HepG2 (cell line): ENCODE results near the gene ADARB1.

Experiments
- ASH2L ChIP-seq: fragments of 300-600, 200-600 bp; sonication (generic); IDR thresholded peaks from 2 replicates; pipeline ENCODE4 v1.7.0; 2017; ENCODE audit warnings: low read depth, mild to moderate bottlenecking, moderate library complexity, mixed read lengths, low read length; ENCODE audit not compliant: insufficient read length
- CTCF ChIP-seq: sonication (generic); formaldehyde crosslinking; IDR thresholded peaks from 2 replicates; pipeline ENCODE4 v1.5.0; 2020; ENCODE audit warnings: mild to moderate bottlenecking, missing genetic modification reagents, moderate library complexity
- HDAC2 ChIP-seq: sonication (generic); formaldehyde crosslinking; IDR thresholded peaks from 2 replicates; pipeline ENCODE4 v1.4.0; 2020; ENCODE audit warnings: missing genetic modification reagents
- HOMEZ ChIP-seq: IDR thresholded peaks from 2 replicates; pipeline ENCODE4 v1.6.1; 2016; ENCODE audit warnings: low read depth
- KDM6A ChIP-seq: IDR thresholded peaks from 2 replicates; pipeline ENCODE4 v1.6.1; 2016; ENCODE audit warnings: low read depth
- MYNN ChIP-seq: sonication (generic); formaldehyde crosslinking; IDR thresholded peaks from 2 replicates; pipeline ENCODE4 v1.4.0; 2020; ENCODE audit warnings: mild to moderate bottlenecking, low read depth, missing genetic modification reagents
- POLR2AphosphoS5 ChIP-seq: IDR thresholded peaks from 2 replicates; pipeline ENCODE4 v1.6.1; 2012; ENCODE audit warnings: low read depth, low read length
- RAD51 ChIP-seq: fragments of 450-650 bp; IDR thresholded peaks from 2 replicates; pipeline ENCODE4 v1.6.1; 2016; ENCODE audit warnings: borderline replicate concordance
- RBM39 ChIP-seq: fragments of 200-400 bp; formaldehyde crosslinking; IDR thresholded peaks from one replicate; pipeline ENCODE4 v1.6.1; 2018; ENCODE audit warnings: antibody characterized with exemption, mild to moderate bottlenecking, low read depth, low read length; ENCODE audit not compliant: poor library complexity, severe bottlenecking
- ZNF275 ChIP-seq: sonication (generic); formaldehyde crosslinking; IDR thresholded peaks from 2 replicates; pipeline ENCODE4 v1.8.0; 2022; ENCODE audit warnings: missing genetic modification reagents, mild to moderate bottlenecking, inconsistent platforms, borderline replicate concordance
- ZSCAN20 ChIP-seq: sonication (generic); formaldehyde crosslinking; IDR thresholded peaks from 2 replicates; pipeline ENCODE4 v1.4.0; 2020; ENCODE audit warnings: missing genetic modification reagents, mild to moderate bottlenecking, borderline replicate concordance
- ZUFSP ChIP-seq: sonication (generic); formaldehyde crosslinking; IDR thresholded peaks from 2 replicates; pipeline ENCODE4 v1.9.0; 2021; ENCODE audit warnings: missing genetic modification reagents, mild to moderate bottlenecking, borderline replicate concordance

GRCh38 chr21:45253180-45253579, 178.8 kb downstream of the ADARB1 start:
- TF ChIP-seq HDAC2 (no peak), ZSCAN20 (CRISPR knock-in tag) (no peak), ZUFSP (no peak), ASH2L (no peak), ZNF275 (CRISPR knock-in tag) (no peak), HOMEZ (CRISPR knock-in tag) (no peak), RAD51 (no peak), POLR2AphosphoS5 (no peak), RBM39 (no peak), KDM6A (CRISPR knock-in tag) (no peak), CTCF (CRISPR knock-in tag) (no peak), MYNN (CRISPR knock-in tag) (no peak)
